NCI-H446 (cell line): ENCODE measurements around the gene SRGAP2.
A peak's percentile ranks its signal among the peaks of the same experiment; 100 is the strongest.
"Not testable (repeated sequence)": the region's sequence is repeated elsewhere in the genome, so short reads cannot be mapped to it uniquely, and the experiment has no call there.

ENCODE experiments used
- DNase-seq, 2 experiments: peaks; one replicate each; lab custom pipeline; 2025; lab: John Stamatoyannopoulos, UW

The SRGAP2 gene

DNA sequence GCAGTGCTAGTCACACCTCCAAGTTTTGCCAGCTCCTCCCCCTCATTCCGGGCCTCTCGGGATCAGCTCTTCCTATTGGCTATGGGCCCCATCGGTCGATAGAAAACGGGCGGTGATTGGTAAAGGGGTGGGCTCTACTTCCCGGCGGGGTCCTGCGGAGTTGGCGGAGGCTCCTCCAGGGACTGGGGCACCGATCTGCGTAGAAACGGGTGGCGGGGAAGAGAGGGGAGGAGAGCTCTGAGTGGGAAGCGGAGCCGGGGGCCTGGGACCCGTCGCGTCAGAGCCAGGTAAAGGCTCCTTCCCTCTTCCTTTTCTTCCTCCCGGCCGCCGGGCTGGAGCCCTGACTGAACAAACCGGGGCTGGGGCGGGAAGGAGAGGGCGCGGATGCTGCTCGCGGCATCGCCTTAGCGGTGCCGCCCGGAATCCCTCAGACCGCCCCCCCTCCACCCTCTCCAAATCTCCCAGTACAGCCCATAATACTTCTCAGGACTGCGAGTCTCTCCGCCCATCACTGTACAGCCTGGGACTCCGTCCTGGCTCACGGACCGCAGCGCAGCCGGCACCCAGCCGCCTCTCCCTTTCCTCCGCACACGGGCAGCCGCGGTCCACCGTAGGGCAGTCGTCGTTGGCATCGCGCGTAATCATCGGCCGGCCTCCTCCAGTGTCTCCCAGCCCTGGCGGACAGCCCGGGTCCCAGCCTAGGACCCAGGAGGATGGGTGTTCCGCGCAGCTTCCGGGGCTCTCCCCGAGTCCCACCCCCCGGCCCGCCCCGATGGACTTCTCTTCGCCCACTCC is at the start of gene SRGAP2:
Gene SRGAP2 (plus strand): TSS at position 178 of the 795 bp plus-strand sequence. CDS start 2,430 bp downstream, outside the sequence.
- peak; percentile 68 to 76 for DNase-seq

DNA sequence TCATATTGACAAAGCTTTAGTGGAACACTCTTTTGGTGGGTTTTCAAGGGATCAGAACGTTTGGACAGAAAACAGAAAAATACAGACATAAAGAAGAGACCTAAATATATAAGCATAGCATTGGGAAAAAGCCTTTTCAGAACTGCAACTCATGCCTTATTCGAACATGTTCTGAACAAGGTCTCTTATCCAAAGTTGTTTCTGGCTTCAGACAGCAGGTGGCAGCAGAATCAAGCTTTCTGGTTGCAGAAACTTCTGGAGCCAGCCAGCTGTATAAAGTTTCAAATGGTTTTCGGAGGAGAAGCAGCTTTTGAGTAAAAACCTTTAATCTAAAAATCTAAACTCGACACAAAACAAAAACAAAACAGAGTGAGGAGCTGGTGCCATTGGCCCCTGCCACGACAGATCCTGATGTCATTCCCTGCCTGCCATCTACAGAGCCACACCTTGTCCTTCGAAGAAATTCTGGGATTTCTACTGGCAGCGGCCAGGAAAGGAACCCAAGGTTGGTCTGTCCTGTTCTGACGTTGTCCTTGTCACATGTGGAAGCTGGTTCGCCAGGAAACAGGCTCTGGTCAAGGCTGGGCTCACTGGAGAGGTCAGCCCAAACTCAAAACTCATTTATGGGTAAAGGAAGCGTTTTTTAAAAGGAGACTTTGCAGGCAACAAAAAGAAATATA is 35.9 kb upstream of the SRGAP2 start:
- not testable (repeated sequence) for DNase-seq

DNA sequence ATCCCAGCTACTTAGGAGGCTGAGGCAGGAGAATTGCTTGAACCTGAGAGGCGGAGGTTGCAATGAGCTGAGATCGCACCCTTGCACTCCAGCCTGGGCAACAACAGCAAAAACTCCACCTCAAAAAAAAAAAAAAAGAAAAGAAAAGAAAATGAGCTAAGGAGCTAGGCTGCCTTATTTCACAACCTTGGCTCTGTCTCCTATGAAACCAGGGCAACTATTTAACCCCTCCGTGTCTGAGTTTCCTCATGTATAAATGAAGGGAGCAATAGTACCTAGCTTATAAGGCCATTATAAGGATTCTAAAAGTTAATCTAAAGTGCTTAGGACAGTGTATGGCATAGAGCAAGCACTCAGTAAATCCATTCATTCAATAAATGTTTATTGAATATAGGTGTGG is 33.5 kb upstream of the SRGAP2 start:
- not testable (repeated sequence) for DNase-seq

DNA sequence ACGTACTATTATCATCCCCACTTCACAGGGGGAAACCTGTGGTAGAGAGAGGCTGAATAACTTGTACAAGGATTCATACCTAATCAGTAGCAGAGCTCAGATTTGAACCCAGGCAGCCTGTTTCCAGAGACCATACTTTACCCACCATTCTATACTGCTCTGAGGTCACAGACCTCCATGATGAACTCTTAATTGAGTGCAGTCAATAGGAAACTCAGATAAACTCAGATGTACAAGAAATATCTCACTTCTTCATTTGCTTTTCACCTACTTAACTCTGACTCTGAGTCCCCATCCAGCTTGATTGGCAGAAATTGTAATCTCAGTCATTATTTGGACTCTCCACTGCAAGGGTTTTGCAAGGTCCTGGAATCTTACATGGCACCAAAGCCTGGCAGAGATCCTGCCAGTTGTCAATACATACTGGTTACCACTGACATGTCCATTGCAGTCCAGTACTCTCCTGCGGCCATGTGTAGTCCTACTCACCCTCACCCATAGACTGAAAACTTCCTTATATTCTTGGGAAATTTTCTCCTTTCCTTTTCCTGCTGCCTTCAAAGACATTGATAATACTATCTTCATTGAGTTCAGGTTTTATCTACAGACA is 30.1 kb upstream of the SRGAP2 start:
- not testable (repeated sequence) for DNase-seq

DNA sequence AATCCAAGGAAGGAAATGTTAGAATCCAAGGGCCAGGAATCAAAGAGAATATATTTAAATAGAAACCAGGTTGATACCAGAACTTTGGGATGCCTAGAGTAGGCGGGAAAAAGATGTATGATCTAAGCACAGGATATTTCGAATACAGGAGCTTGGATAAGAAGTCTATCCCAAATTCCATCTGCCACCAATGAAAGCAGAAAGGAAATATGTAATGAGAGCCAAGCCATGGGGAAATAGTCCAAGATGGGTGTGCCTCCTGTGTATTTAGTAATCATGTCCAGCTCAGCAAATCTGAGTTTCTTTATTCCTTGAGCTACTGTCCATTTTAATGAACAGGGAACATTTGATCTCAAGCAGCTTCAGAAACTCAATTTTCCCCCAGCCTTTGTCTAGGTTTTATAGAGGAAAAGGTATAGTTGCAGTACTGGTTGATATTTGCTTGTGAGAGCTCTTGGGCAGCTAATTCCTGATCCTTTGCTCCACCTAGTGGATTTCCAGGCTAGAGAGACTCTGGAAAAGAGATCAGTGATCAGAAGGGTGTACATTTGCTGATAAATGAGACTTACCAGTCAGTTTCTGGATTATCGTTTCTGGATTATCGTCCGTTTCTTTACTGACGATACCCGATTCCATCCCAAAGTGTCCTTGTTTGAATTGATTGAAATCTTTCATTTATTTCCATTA is 29.0 kb upstream of the SRGAP2 start:
- peak; percentile 11 to 42 for DNase-seq

DNA sequence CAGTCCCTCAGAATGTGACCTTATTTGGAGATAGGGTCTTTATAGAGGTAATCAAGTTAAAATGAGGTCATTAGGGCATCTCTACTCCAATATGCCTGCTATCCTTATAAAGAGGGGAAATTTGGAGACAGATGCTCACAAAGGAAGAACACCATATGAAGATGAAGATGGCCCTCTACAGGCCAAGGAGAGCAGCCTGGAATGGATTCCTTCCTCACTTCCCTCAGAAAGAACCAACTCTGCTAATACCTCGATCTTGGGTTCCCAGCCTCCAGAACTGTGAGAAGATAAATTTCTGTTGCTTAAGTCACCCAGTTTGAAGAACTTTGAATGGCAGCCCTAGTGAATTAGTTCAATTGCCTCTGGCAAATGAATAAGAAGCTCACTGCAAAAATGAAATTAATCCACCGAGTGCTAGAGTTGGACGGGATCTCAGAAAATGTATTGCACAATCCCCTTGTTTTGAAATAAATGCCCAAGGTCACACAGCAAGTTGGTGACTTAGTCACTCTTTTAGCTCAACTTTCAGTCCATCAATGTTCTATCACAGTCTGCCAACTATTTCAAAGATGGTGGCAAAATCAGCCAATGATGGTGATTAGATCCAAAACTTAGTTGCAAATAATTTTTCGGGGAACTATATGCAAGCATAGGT is 27.8 kb upstream of the SRGAP2 start:
- DNase-seq = not testable (repeated sequence)

DNA sequence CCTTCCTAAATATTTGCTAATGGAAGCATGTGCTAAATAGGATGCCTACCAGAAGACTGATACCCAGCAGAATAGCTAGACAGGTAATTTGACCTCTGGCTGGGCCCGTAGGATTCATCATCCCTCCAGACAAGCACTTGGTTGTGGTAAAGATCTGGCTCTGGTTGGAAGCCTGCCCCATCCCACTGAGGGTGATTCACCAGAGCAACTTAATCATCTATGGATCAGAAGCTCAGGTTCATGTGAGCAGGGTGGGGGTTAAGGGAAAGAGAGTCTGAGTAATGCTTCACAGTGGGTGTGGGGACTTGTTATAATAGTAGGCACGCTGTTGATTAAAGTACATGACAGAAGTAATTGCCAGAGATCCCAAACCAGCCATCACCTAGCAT is 27.2 kb upstream of the SRGAP2 start:
- DNase-seq = peak in 1 of 2 experiments; percentile 37

DNA sequence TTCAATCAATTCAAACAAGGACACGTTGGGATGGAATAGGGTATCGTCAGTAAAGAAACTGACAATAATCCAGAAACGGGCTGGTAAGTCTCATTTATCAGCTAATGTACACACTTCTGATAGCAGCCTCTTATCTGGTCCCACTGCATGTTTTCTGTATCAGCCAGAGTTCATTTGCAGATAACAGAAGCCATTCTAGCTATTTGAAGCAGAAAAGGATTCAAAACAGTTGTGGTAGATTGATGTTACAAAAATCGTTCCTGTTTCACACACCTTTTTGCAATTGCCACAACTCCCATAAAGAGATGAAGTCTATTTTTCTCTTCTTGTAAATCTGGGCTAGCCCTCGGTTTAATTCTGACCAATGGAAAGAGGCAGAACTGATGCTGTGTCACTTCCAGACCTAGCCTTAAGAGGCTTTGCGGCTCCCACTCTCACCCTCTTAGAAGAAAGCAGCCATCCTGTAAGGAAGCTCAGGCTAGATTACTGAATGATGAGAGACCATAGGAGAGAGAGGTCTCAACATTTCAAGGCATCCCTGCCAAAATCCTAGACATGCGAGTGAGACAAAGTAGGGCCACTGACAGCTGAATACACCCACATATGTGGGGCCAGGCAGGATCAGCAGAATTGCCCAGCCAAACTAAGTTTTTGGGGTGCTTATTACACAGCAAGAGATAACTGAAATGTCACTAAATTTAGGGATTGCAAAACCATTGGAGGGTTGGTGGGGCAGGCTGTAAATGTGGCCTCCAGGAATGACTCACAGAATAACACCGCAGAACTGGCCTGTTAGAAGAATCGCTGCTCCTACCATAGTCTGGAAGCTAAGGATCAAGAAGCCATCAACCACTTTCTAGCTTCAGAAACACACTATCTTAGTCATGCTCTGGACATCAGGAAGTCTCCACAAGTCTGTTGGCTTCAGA is 25.0 kb upstream of the SRGAP2 start:
- not testable (repeated sequence) for DNase-seq

DNA sequence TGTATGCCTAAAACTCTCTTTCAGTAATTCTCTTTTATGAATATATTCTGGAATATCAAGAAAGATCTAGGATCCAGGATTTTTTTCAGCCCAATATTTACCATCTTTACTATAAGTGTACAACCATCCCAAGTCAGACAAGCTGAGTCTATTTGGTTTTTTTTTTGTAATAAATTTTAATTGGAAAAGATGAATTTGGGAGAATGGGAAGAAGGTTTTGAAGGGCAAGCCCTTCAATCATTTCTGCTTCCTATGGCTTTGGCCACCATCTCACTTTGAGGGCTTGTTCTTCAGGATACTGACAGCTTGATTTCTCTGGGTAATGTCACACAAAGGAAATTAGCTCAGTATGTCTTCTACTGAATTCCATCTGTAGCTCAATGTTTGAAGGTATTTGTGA is 23.7 kb upstream of the SRGAP2 start:
- not testable (repeated sequence) for DNase-seq

DNA sequence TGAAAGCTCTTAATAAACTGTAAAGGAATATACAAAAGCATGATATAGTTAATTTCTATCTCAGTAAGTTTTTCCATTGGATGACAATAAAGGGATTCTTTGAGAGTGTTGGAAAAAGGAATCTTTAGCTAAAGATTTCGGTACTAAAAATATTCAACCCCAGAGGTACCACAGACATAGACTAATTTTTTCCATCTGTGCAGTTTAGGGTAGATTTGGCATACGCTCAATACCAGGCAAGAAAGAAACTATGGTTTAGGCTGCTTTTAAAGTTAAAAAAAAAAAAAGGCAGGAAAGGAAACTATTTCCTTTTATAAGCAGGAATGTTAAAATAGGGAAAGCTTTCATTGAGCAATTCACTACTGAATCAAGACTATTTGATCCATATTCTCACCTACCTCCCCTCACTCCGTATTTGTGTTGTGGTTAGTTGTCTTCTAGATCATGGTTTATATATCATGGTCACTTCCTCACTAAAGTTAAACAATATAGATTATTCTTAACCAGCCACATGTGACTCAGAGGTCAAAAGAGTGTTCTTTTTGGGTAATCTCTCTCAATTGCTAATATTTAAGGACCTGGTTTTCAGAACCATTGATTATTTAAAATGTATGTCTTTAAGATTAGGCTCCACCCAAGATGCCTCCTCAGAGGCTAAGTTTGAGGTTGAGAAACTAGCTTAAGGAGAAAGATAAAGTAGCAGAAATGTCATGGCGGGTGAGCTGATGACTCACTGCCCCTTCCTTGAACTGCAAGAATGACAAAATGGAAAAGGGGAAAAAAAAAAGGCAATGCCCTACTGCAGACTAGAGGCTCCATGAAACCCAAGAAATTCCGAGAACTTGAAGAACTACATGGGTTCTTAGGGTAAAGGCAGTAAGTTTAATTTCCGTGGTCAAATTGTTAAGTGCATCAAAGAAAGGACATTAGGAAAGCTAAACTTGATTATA is 20.7 kb upstream of the SRGAP2 start:
- not testable (repeated sequence) for DNase-seq

DNA sequence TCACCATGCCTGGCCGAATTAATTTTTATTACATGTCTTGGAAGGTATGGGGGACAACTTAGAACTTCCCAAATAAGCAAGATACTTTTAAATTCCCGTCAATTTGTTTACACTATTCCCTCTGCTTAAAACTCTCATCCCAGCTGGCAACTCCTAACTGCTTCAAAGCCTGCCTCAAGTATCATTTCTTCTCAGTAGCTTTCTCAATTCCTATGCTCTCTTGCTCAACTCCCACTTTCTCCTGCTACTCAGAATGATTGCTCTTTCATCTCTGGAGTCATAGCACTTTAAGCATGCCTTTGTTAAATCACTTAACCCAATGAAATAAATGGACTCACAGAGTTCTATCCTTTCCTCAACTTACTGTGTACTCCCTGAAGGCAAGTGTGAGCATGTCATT is 19.6 kb upstream of the SRGAP2 start:
- not testable (repeated sequence) for DNase-seq

DNA sequence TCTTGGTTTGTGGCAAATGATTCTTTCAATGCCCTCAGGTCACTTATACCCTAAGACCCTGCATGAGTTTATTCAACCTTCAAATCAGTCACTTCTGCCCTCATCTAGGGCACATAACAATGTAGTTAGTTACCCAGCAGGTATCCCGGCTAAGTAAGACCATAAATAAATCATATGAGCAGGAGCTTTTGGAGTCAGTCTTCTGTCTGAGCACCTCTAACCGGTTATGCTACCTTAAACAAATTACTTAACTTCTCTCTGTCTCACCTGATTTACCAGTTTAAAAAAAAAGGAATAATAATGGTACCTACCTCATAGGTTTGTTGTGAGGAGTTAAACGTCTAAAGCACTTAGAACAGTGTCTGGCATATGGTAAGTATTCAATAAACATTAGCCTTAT is 17.6 kb upstream of the SRGAP2 start:
- DNase-seq = not testable (repeated sequence)

DNA sequence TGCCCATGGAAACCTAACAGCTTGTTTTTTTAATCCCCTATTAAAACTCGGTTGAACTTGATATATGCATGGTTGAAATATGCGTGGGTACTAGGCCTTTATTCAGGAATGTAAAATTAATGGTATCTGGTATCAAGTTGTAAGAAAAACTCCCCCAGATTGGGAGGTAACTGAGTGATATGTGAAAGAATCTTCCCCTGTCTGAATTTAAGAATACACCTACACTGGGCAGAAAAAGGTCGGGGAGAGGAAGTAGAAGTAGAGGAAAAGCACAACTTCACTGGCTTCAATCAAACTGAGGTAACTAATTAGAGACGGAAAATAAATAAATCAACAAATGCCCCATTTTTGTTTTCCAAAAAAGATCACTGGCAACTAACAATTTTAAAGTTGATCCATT is 16.5 kb upstream of the SRGAP2 start:
- DNase-seq = not testable (repeated sequence)

DNA sequence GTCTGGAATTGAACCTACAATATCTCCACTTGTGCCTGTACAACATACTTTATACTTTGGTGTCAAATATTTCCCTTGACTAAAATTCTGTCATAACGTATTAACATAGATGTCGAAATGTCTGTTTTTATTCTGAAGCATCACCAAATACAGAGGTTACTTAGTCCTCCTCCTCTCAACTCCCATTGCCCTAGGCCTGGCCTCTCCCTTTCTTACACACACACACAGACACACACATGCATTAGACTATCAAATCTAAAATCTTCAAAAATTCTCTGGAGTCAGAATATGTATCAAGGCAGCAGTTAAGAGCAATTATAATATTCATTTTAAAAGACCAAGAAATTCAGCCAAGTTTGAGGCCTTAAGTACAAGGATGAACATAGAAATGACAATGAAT is 8.2 kb upstream of the SRGAP2 start:
- DNase-seq = not testable (repeated sequence)

DNA sequence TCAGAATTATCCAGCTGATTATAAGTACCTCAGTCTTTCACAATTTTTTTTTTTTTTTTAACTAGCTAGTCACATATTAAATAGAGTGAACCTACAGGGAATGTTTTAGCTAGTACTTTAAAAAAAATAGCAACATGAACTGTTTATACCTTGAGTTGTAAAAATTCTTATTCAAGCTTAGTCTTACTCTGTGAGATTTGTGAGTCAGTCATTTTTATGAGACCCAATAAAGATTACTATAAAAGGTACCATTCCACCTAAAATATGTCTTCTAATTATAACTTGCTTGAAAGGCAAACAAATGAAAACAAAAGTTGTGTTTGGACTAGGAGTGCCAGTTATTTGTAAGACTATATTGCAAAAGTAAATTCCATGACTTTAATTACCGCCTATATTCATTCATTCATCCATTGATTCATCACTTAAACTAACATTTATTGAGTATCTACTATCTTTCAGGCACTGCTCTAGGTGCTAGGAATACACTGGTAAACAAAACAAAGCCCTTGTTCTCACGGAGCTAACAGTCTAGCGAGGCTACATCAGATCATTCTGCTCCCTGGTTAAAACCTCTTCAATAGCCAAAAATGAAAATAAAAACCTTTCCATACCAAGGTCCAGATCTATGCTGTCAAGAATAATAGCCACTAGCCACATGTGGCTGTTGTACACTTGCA is 6.5 kb upstream of the SRGAP2 start:
- not testable (repeated sequence) for DNase-seq

DNA sequence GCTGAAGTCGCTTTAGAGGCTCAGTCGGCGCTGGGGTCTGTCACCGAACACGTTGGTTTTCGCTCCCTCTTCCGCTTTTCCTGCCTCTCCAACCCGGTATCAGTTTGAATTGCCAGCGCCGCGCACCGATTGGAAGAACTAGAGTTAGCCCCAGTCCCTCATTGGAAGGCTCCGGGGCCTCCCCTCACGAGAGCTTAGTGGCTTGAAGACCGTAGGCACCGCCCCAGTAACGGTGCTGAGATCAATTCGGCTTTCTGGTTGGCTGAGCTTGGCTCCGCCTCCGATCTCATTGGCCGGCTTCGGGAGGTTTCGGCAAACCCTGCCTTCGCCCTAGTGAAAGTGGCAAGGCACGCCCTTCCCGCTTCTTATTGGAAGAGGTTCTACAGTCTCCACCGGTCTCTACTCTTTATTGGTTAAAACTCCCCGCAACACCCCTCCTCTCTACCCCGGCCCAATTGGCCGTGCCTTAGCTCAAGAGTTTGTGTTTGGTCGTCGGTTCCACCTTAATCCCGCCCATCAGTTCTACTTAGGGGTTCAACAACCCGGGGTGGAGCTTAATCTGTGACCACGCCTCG is 465 bp upstream of the SRGAP2 start, which contains the start of gene FAM72A:
Gene FAM72A (minus strand): TSS at position 51 of the 575 bp plus-strand sequence. CDS start 814 bp downstream, outside the sequence.
- peak; percentile 99 to 100 for DNase-seq

DNA sequence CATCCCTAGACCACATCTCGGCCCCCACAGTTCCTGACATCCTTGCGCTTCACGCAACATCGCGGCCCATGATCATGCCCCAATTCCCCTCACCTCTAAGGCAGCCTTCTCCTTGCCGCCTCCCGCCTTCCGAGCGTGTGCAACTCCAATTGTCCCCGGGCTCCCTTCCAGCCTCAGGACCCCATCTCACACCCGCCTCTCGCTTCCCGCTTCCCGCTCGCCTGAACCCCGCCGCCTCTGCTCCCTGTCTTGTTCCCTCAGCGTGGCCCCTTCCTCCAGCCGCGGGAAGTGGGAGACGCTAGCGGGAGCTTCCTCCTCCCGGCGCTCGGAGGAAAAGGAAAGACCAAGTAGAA is 794 bp downstream of the SRGAP2 start:
- not testable (repeated sequence) for DNase-seq

DNA sequence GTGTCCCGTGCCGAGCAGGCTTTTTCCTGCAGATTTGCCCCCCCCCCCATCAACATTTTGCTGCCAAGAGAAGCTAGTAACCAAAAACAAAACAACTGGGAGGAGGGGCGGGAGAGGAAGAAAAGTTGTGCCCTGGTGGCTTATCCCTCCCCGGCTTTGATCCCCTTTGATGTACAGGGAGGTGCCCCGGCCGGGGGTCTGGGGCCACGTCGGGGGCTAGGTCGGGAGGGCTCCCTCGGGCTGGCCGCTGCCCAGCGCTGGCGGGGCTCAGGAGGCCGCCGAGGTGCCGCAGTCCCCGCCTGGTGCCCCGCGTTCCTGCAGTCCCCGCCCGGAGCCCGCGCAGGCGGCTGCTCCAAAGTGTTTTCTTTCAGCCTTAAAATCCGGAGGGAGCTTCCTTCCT is 1.5 kb downstream of the SRGAP2 start:
- not testable (repeated sequence) for DNase-seq
